ENCODE data around the gene CD300C.
"Not testable (repeated sequence)": the region's sequence is repeated elsewhere in the genome, so short reads cannot be mapped to it uniquely, and the experiment has no call there.

CD300C gene

DNA sequence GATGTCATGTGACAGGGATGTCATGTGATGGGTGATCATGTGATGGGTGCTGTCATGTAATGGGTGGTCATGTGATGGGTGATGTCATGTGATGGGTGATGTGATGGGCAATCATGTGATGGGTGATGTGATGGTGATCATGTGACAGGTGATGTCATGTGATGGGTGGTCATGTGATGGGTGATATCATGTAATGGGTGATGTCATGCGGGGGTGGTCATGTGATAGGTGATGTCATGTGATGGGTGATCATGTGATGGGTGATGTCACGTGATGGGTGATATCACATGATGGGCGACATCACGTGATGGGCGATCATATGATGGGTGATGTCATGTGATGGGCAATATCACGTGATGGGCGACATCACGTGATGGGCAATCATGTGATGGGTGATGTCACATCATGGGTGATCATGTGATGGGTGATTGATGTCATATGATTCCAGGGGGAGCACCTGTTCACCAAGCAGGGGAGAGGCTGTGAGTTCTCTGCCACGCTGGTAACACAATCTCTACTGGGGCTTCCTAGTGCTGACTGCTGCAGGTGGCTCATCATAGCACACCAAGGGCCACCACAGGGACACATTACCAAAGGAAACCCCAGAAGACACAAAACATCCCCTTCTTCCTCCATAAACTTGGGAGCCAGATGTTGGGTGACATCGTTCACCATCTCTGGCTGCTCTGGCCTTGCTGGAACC is 31.1 kb downstream of the CD300C start:
- DNase-seq (ENCODE audit: low read depth in 1 of 2, low spot score in 1 of 2), result peak in 1 of 2 donors; percentile 11

GRCh38 chr17:74513987-74514631 is 31.8 kb downstream of the CD300C start:
- DNase-seq (ENCODE audit: low read depth in 1 of 2, low spot score in 1 of 2), result peak in 1 of 2 donors; percentile 21

- DNase-seq (ENCODE audit: low read depth in 1 of 2, low spot score in 1 of 2), result peak in 1 of 2 donors; percentile 50
Measured at GRCh38 chr17:74512624-74513091, 33.3 kb downstream of the CD300C start.

- no peak for DNase-seq (ENCODE audit: low read depth in 1 of 2, low spot score in 1 of 2)
Measured at GRCh38 chr17:74512036-74512435, 33.9 kb downstream of the CD300C start.

- no peak for DNase-seq (ENCODE audit: low read depth in 1 of 2, low spot score in 1 of 2)
Measured at GRCh38 chr17:74508156-74508555, 37.8 kb downstream of the CD300C start.

- not testable (repeated sequence) for DNase-seq (ENCODE audit: low read depth in 1 of 2, low spot score in 1 of 2)
Measured at GRCh38 chr17:74503949-74504348, 42.0 kb downstream of the CD300C start.

- no peak for DNase-seq (ENCODE audit: low read depth in 1 of 2, low spot score in 1 of 2)
Measured at GRCh38 chr17:74502861-74503260, 43.1 kb downstream of the CD300C start.

DNA sequence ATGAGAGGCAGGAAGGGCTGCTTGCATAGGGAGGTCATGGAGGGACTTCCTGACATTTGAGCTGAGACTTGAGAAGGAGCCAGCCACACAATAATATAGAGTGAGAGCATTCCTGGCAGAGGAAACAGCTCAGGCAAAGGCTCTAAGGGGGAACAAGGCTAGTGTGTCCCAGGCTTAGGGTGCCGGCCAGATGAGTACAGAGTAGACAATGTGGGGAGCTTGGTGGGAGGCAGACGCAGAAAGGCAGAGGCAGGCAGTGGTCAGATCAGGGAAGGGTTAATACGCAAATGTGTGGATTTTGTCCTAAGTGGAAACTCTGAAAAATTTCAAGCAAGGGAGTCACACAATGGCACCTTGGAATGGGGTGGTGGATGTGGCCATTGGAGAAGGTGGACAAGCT is 45.9 kb downstream of the CD300C start:
- DNase-seq (ENCODE audit: low read depth in 1 of 2, low spot score in 1 of 2), result no peak

GRCh38 chr17:74497471-74497870 is 48.4 kb downstream of the CD300C start:
- no peak for DNase-seq (ENCODE audit: low read depth in 1 of 2, low spot score in 1 of 2)

DNA sequence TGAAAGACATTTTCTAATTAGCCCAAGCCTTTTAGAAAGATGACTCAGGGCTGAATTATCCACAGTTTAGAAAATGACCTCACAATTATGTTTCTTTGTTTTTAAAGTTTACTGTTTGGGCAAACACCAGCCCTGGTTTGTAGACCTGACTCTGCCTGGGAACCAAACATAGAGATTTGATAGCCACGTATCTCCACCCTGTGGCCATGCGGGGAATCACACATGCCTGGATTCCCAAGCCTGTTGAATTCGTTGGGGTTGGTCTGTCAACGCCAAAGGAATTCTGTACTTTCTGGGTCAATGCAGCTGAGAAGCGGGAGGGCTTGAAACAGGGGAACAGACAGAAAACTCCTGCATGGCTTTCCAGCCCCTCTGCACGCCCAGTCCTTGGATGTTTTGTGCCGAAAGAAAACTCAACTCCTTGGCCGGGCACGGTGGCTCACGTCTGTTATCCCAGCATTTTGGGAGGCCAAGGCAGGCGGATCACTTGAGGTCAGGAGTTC is 52.5 kb downstream of the CD300C start:
- DNase-seq (ENCODE audit: low read depth in 1 of 2, low spot score in 1 of 2), result peak; percentile 44 to 59

DNA sequence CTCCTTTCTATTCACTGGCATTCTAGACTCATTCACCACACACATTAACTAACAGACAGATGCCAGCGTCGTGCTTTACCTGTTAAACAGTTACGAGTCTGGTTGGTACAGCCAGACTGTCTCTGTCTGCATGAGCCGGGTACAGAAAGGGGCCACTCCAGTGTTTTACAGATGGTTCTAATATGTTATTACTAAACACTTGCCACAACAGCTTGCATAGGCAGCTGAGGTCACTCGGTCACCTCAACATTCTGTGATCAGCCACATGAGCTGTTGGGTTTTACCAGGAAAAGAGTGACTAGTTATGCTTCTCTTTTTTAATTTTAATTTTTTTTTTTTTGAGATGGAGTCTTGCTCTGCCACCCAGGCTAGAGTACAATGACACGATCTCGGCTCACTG is 54.3 kb downstream of the CD300C start:
- DNase-seq (ENCODE audit: low read depth in 1 of 2, low spot score in 1 of 2), result no peak
